ENCODE measurements around the gene CMTM8.

The CMTM8 gene

GRCh38 chr3:32367442-32367841, 129.0 kb downstream of the CMTM8 start:
- no peak overlapping the region for H3K18ac ChIP-seq (ENCODE audit: low read length)
- no peak overlapping the region for H3K4me2 ChIP-seq (ENCODE audit: low read length)
- H3K4me3 ChIP-seq (ENCODE audit: low read depth, low read length) = no peak overlapping the region
- no peak overlapping the region for H2BK120ac ChIP-seq (ENCODE audit: insufficient read depth, low read length, poor library complexity)
- H3K23ac ChIP-seq (ENCODE audit: low read length) = no peak overlapping the region
- no peak overlapping the region for H3K27ac ChIP-seq (ENCODE audit: low read depth, low read length)
- no peak overlapping the region for H3K9ac ChIP-seq (ENCODE audit: low read length)
- no peaks in the 10 kb centered on the region for H3K27me3 ChIP-seq (ENCODE audit: insufficient read depth, low read length)
- no peak overlapping the region for H3K4ac ChIP-seq (ENCODE audit: low read depth, low read length)
- H3K14ac ChIP-seq (ENCODE audit: low read length) = no peak overlapping the region
- H2BK12ac ChIP-seq (ENCODE audit: low read length) = no peak overlapping the region
- no peaks in the 10 kb centered on the region for H3K36me3 ChIP-seq (ENCODE audit: control insufficient read depth in 1 of 2, insufficient read depth in 2 of 2, low read length in 2 of 2)
- DNase-seq = no peak
- no peak overlapping the region for H4K91ac ChIP-seq (ENCODE audit: low read depth, low read length)
- no peak overlapping the region for H2BK5ac ChIP-seq (ENCODE audit: low read depth, low read length, poor library complexity)
- H3K9me3 ChIP-seq (ENCODE audit: insufficient read depth, low read depth, low read length) = no peaks in the 10 kb centered on the region
- no CpG with 5 or more reads among the region's 10 CpGs for WGBS (ENCODE audit: extremely low coverage, insufficient coverage, insufficient read length)
- H4K8ac ChIP-seq (ENCODE audit: low read depth, low read length) = no peak overlapping the region
- no peak overlapping the region for H2AFZ ChIP-seq (ENCODE audit: insufficient read depth, low read length, poor library complexity)
- peaks cover 0 to 4% of the 10 kb centered on the region in 2 experiments for H3K4me1 ChIP-seq (ENCODE audit: control insufficient read depth in 1 of 2, insufficient read depth in 2 of 2, low read length in 2 of 2)
- H2AK5ac ChIP-seq (ENCODE audit: low read length) = no peak overlapping the region
- H4K12ac ChIP-seq (ENCODE audit: low read depth, low read length) = no peak overlapping the region
- H3K79me1 ChIP-seq (ENCODE audit: low read length) = no peaks in the 10 kb centered on the region
- H3K79me2 ChIP-seq (ENCODE audit: control insufficient read depth, insufficient read depth, low read length, poor library complexity) = no peaks in the 10 kb centered on the region

- Histone ChIP-seq H4K8ac (ENCODE audit: low read depth, low read length) (no peak overlapping the region), H3K27me3 (ENCODE audit: insufficient read depth, low read length) (no peaks in the 10 kb centered on the region), H3K36me3 (ENCODE audit: control insufficient read depth in 1 of 2, insufficient read depth in 2 of 2, low read length in 2 of 2) (no peaks in the 10 kb centered on the region), H3K9ac (ENCODE audit: low read length) (no peak overlapping the region), H3K4me1 (ENCODE audit: control insufficient read depth in 1 of 2, insufficient read depth in 2 of 2, low read length in 2 of 2) (peaks cover 0 to 4% of the 10 kb centered on the region in 2 experiments), H4K12ac (ENCODE audit: low read depth, low read length) (no peak overlapping the region), H3K23ac (ENCODE audit: low read length) (no peak overlapping the region), H2AFZ (ENCODE audit: insufficient read depth, low read length, poor library complexity) (no peak overlapping the region), H3K4ac (ENCODE audit: low read depth, low read length) (no peak overlapping the region), H3K14ac (ENCODE audit: low read length) (no peak overlapping the region), H2BK5ac (ENCODE audit: low read depth, low read length, poor library complexity) (no peak overlapping the region), H3K27ac (ENCODE audit: low read depth, low read length) (no peak overlapping the region), H3K18ac (ENCODE audit: low read length) (no peak overlapping the region), H3K4me2 (ENCODE audit: low read length) (no peak overlapping the region), H3K9me3 (ENCODE audit: insufficient read depth, low read depth, low read length) (no peaks in the 10 kb centered on the region), H2BK12ac (ENCODE audit: low read length) (no peak overlapping the region), H2BK120ac (ENCODE audit: insufficient read depth, low read length, poor library complexity) (no peak overlapping the region), H2AK5ac (ENCODE audit: low read length) (no peak overlapping the region), H3K4me3 (ENCODE audit: low read depth, low read length) (no peak overlapping the region), H4K91ac (ENCODE audit: low read depth, low read length) (no peak overlapping the region), H3K79me2 (ENCODE audit: control insufficient read depth, insufficient read depth, low read length, poor library complexity) (no peaks in the 10 kb centered on the region), H3K79me1 (ENCODE audit: low read length) (no peaks in the 10 kb centered on the region)
- DNase-seq = no peak
- WGBS (ENCODE audit: extremely low coverage, insufficient coverage, insufficient read length) = no CpG with 5 or more reads among the region's 7 CpGs
Observed at GRCh38 chr3:32371461-32372212, 133.2 kb downstream of the CMTM8 start.

- Histone ChIP-seq H3K4me1 (ENCODE audit: control insufficient read depth in 1 of 2, insufficient read depth in 2 of 2, low read length in 2 of 2) (no peaks in the 10 kb centered on the region), H3K9me3 (ENCODE audit: insufficient read depth, low read depth, low read length) (no peaks in the 10 kb centered on the region), H3K4ac (ENCODE audit: low read depth, low read length) (no peak overlapping the region), H3K23ac (ENCODE audit: low read length) (no peak overlapping the region), H4K12ac (ENCODE audit: low read depth, low read length) (no peak overlapping the region), H3K27ac (ENCODE audit: low read depth, low read length) (no peak overlapping the region), H2AK5ac (ENCODE audit: low read length) (no peak overlapping the region), H3K14ac (ENCODE audit: low read length) (no peak overlapping the region), H3K27me3 (ENCODE audit: insufficient read depth, low read length) (no peaks in the 10 kb centered on the region), H3K79me2 (ENCODE audit: control insufficient read depth, insufficient read depth, low read length, poor library complexity) (no peaks in the 10 kb centered on the region), H2BK5ac (ENCODE audit: low read depth, low read length, poor library complexity) (no peak overlapping the region), H3K79me1 (ENCODE audit: low read length) (no peaks in the 10 kb centered on the region), H4K91ac (ENCODE audit: low read depth, low read length) (no peak overlapping the region), H2BK12ac (ENCODE audit: low read length) (no peak overlapping the region), H2AFZ (ENCODE audit: insufficient read depth, low read length, poor library complexity) (no peak overlapping the region), H3K9ac (ENCODE audit: low read length) (no peak overlapping the region), H3K4me2 (ENCODE audit: low read length) (no peak overlapping the region), H3K4me3 (ENCODE audit: low read depth, low read length) (no peak overlapping the region), H3K18ac (ENCODE audit: low read length) (no peak overlapping the region), H2BK120ac (ENCODE audit: insufficient read depth, low read length, poor library complexity) (no peak overlapping the region), H4K8ac (ENCODE audit: low read depth, low read length) (no peak overlapping the region), H3K36me3 (ENCODE audit: control insufficient read depth in 1 of 2, insufficient read depth in 2 of 2, low read length in 2 of 2) (no peaks in the 10 kb centered on the region)
- WGBS (ENCODE audit: extremely low coverage, insufficient coverage, insufficient read length) = no CpG with 5 or more reads among the region's 4 CpGs
- no peak for DNase-seq
Observed at GRCh38 chr3:32372213-32372490, 133.7 kb downstream of the CMTM8 start.

GRCh38 chr3:32373276-32373675, 134.8 kb downstream of the CMTM8 start:
- H4K91ac ChIP-seq (ENCODE audit: low read depth, low read length) = no peak overlapping the region
- no peak overlapping the region for H2BK120ac ChIP-seq (ENCODE audit: insufficient read depth, low read length, poor library complexity)
- no peak overlapping the region for H3K23ac ChIP-seq (ENCODE audit: low read length)
- H2BK12ac ChIP-seq (ENCODE audit: low read length) = no peak overlapping the region
- H3K4me3 ChIP-seq (ENCODE audit: low read depth, low read length) = no peak overlapping the region
- no peak overlapping the region for H3K18ac ChIP-seq (ENCODE audit: low read length)
- no peaks in the 10 kb centered on the region for H3K4me1 ChIP-seq (ENCODE audit: control insufficient read depth in 1 of 2, insufficient read depth in 2 of 2, low read length in 2 of 2)
- H3K4ac ChIP-seq (ENCODE audit: low read depth, low read length) = no peak overlapping the region
- no peaks in the 10 kb centered on the region for H3K9me3 ChIP-seq (ENCODE audit: insufficient read depth, low read depth, low read length)
- H2BK5ac ChIP-seq (ENCODE audit: low read depth, low read length, poor library complexity) = no peak overlapping the region
- H3K36me3 ChIP-seq (ENCODE audit: control insufficient read depth in 1 of 2, insufficient read depth in 2 of 2, low read length in 2 of 2) = no peaks in the 10 kb centered on the region
- H2AK5ac ChIP-seq (ENCODE audit: low read length) = no peak overlapping the region
- H4K12ac ChIP-seq (ENCODE audit: low read depth, low read length) = no peak overlapping the region
- H3K79me1 ChIP-seq (ENCODE audit: low read length) = no peaks in the 10 kb centered on the region
- H4K8ac ChIP-seq (ENCODE audit: low read depth, low read length) = no peak overlapping the region
- no peaks in the 10 kb centered on the region for H3K27me3 ChIP-seq (ENCODE audit: insufficient read depth, low read length)
- H2AFZ ChIP-seq (ENCODE audit: insufficient read depth, low read length, poor library complexity) = no peak overlapping the region
- H3K14ac ChIP-seq (ENCODE audit: low read length) = no peak overlapping the region
- no peaks in the 10 kb centered on the region for H3K79me2 ChIP-seq (ENCODE audit: control insufficient read depth, insufficient read depth, low read length, poor library complexity)
- H3K9ac ChIP-seq (ENCODE audit: low read length) = no peak overlapping the region
- no CpG with 5 or more reads among the region's 5 CpGs for WGBS (ENCODE audit: extremely low coverage, insufficient coverage, insufficient read length)
- DNase-seq = no peak
- H3K27ac ChIP-seq (ENCODE audit: low read depth, low read length) = no peak overlapping the region
- H3K4me2 ChIP-seq (ENCODE audit: low read length) = no peak overlapping the region

Measured in trophoblast cell (in vitro differentiated cells and primary cell).